SU-DHL-6 (cell line): Measurements from ENCODE around the gene A3GALT2.

ENCODE experiments used
- CTCF ChIP-seq: fragments of 200-600 bp; sonication (generic); IDR thresholded peaks from one replicate; pipeline ENCODE4 v1.5.1; 2017; ENCODE audit warnings: antibody characterized with exemption, mild to moderate bottlenecking, low read length, moderate library complexity; ENCODE audit not compliant: insufficient read depth, poor library complexity, severe bottlenecking
- EZH2phosphoT487 ChIP-seq: fragments of 200-600 bp; sonication (generic), shearing (Covaris generic); conservative IDR thresholded peaks from 2 replicates; pipeline ENCODE4 v1.6.1; 2018; ENCODE audit warnings: mild to moderate bottlenecking, antibody characterized with exemption, low read length, moderate library complexity, mixed read lengths

DNA sequence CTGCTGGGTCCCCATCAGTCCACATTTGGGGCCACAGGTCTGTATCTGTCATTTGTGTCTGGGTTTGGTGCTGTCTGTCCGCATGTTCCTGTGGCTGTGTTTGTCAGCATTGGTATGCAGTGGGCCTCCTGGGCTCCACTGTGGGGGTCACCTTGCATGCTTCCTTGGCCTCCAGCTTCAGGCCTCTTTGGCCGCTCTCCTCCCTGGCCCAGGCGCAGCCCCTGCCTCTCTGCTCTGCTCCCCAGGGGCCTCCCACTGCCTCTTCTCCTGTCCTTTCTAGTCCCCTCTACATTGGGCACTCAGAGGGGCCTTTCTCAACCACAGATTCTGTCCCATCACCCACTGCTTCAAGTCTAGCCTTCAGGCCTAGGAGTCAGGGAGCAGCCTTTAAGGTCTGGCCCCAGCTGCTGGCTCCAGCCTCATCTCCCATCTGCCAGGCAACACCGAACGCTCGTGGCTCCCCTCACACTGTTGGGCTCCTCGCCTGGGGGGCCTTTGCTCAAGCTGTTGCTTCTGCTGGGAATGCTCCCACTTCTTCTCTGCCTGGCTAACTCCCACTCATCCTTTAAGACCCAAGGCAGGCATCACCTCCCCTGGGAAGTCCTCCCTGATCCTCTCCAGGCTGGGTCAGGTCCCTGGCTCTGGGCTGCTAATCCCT, 50.0 kb downstream of the A3GALT2 start:
- TF ChIP-seq CTCF (no peak), EZH2phosphoT487 (no peak)
